PFSK-1 (cell line): ENCODE data around the gene LMLN.

Source experiments
- FOXP2 ChIP-seq: optimal IDR thresholded peaks from 2 replicates; pipeline ENCODE3; 2011; ENCODE audit warnings: borderline replicate concordance, control low read depth, inconsistent platforms; ENCODE audit not compliant: insufficient read depth; ENCODE audit errors: extremely low read length, extremely low read depth
- POLR2AphosphoS5 ChIP-seq: IDR thresholded peaks from 2 replicates; pipeline ENCODE4 v1.6.1; 2012; ENCODE audit warnings: low read depth, mild to moderate bottlenecking, control low read depth, low read length, moderate library complexity
- REST ChIP-seq, 2 experiments: IDR thresholded peaks; 2 replicates each; pipeline versions ENCODE4 v1.6.1 to v1.8.0; 2011 to 2012; ENCODE audit warnings: low read depth in 2 of 2, low read length in 2 of 2, control low read depth in 1 of 2, inconsistent platforms in 1 of 2, mild to moderate bottlenecking in 1 of 2, moderate library complexity in 1 of 2; ENCODE audit not compliant: insufficient read depth in 1 of 2
- SIN3A ChIP-seq: IDR thresholded peaks from 2 replicates; pipeline ENCODE4 v1.6.1; 2012; ENCODE audit warnings: mild to moderate bottlenecking, low read length, moderate library complexity, borderline replicate concordance; ENCODE audit not compliant: insufficient read depth
- TAF1 ChIP-seq: IDR thresholded peaks from 2 replicates; pipeline ENCODE4 v1.6.1; 2012; ENCODE audit warnings: low read length, control low read depth, borderline replicate concordance; ENCODE audit not compliant: insufficient read depth

DNA sequence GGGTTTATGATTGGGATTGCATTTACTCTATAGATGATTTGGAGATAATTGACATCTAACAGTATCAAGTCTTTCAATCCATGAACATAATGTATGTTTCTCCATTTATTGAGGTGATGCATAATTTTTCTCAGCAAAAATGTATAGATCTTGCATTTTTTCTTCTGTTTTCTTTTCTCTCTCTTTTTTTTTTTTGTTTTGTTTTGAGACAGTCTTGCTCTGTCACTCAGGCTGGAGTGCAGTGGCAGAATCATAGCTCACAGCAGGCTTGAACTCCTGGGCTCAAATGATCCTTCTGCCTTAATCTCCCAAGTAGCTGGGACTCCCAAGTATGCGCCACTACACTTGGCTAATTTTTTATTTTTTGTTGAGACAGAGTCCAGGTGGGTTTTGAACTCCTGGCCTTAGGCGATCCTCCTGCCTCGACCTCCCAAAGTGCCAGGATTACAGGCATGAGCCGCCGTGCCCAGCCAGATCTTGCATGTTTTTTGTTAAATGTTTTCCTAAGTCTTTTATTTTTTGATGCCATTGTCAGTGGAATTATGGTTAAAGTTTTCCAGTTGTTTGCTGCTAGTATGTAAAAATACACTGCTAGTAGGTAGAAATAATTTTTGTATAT is 3.1 kb downstream of the LMLN start:
- TF ChIP-seq SIN3A (no peak), REST (IDR thresholded peaks at IDR 0.05; ENCODE audit: insufficient read depth in 1 of 2, low read depth in 2 of 2, low read length in 2 of 2) (no peak), TAF1 (no peak), POLR2AphosphoS5 (no peak), FOXP2 (no peak)
